ENCODE measurements around the gene REPIN1. TPM values are rescaled to one million over a fixed set of nuclear protein-coding genes. Genes with fewer than 3 reads are reported as not detected.

The REPIN1 gene
- total RNA-seq, 1 donor from 2014 or later: 41.9 TPM

GRCh38 chr7:150405584-150406311 is 37.1 kb downstream of the REPIN1 start:
- no peak for DNase-seq (ENCODE audit: low read depth in 2 of 2)

- no peak for DNase-seq (ENCODE audit: low read depth in 2 of 2)
Observed at GRCh38 chr7:150406312-150406566, 37.6 kb downstream of the REPIN1 start.

- DNase-seq (ENCODE audit: low read depth in 2 of 2): peak; percentile 25 to 28
Observed at GRCh38 chr7:150406567-150407421, 38.2 kb downstream of the REPIN1 start.

- DNase-seq (ENCODE audit: low read depth in 2 of 2): no peak
Observed at GRCh38 chr7:150407588-150408392, 39.2 kb downstream of the REPIN1 start.

DNA sequence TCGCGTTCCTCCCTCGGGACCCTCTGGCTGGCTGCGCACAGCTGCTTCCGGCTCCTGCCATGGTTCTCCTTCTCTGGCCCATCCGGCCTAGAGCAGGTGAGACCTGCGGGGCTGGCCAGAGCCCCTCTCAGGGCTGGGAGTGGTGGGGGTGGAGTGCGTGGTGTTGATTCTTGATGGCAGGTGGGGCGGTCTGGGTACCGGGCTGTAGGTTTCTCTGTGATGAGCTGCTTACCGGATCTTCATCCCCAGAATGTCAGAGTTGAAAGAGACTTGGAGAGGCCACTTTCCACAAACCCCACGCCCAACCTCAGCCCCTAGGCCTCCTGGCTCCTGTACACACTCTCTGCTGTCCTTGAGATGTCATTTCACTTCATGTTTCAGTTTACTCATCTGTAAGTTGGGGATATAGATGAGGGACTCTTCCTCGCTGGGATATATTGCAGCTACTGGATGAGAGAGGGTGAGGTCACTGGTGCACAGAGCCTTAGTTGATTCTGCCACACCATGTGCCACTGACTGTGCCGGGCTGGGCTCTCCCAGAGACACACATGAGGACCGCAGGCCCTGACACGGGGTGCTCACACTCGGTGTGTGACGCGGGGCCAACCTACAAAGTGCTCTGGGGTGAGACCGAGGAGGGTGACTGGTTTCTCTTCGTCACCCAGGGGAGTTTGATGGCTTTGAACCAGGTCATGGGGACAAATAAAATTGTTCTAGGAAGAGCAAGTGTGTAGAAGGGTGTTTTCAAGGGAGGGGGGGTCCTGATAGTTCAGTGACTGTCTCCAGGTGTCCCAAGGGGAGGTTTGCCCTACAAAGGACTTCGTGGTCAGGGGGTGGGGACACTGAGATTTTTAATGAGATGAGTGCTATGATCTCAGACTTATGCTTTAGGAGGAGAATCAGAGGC is 40.0 kb downstream of the REPIN1 start:
- no peak for DNase-seq (ENCODE audit: low read depth in 2 of 2)

DNA sequence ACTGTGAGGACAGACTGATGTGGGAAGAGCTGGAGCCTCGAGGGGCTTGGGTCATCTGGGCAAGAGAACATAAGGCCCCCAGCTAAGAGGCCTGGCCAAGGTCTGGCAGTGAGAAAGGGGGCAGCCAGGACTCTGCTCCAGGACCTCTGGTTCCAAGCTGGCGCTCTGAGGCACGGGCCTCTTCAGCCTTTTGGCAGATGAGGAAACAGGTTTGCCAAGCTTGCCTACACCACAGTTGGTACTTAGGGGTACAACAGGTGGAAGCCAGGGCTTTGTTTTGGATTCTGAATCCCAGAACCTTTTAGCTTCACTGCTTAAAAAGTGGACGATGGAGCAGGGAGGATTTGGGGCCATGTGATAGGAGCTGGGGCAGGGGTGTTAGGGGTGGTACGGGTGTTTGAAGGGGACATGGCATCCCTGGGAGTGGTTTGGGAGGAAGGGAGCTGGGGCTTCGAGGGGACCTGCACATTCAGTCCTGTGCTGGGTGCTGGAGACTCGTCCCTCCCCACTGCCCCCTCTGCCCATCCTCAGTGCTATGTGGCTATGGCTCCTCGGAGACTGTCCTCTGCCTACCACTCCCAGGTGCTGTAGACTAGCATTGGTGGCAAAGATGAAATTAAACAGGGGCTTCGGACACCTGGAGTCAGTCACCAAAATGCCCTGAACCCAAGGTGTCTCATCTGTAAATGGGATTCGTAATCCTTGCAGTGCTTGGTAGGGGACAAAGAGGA is 40.8 kb downstream of the REPIN1 start:
- no peak for DNase-seq (ENCODE audit: low read depth in 2 of 2)

DNA sequence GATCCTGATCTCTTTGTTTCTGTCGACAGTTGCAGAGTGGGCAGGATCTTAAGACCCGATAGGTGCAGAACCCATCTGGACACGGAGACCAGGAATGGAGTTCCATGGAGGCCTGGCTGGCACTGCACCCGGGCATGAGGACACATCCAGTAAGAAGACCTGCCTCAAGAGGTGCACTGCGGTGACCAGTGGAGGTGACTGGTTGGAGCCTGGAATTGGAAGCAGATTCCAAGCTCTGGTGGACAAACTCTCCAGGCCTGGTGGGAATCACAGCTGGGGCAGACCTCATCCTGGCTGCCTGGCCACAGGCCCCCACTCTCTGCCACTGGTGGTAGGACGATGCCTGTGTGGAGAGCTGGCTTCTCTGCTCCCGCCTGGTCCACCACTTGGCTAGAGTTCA is 41.5 kb downstream of the REPIN1 start:
- no peak for DNase-seq (ENCODE audit: low read depth in 2 of 2)

DNA sequence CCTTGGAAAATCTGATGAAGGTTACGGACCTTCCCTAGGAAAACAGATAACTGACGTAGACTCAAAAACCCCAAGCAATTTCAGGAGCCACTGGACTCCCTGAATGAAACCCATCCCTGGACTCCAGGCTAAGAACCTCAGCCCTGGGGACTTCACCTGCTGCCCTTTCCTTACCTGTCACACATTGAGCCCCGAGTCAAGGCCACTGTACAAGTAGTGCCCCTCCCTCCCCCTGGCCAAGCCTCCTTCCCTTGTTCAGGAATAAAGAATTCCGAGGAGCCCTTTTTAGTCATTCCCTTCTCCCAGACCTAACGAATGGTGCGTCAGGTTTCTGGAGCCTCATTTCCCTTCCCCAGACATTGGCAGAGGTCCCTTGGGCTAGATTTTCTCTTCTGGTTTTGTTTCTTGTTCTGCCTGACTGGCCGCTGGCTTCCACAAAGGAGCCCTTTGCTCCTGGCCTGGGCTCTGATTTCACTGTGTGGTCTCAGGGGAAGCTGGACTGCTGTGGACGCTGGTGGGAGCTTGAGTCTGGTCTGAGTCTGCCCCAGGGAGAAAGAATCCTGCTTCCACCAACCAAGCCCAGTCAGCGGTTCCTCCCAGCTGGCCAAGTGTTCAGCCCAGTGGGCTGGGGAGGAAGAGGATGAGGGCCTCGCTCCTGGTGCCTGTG is 42.2 kb downstream of the REPIN1 start:
- DNase-seq (ENCODE audit: low read depth in 2 of 2): no peak

GRCh38 chr7:150411606-150412005 is 43.0 kb downstream of the REPIN1 start:
- no peak for DNase-seq (ENCODE audit: low read depth in 2 of 2)

DNA sequence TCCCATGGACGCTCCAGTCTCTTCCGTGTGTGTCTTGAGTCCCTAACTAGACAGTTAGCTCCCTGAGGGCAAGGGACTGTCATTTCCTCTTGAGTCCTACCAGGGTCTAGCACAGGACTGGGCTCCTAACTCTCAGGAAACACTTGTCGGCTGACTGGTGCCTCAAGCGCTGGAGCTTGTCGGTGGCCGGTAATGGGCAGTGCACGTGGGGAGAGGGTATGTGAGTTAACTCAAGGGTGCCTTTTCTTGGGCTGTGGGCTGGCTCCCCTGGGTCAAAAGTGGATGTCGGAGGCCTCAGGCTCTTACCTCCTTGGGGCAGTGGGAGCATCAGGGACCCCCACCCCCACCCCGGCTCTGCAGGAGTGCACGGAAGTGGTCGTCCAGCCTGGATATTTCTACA is 43.4 kb downstream of the REPIN1 start:
- no peak for DNase-seq (ENCODE audit: low read depth in 2 of 2)

DNA sequence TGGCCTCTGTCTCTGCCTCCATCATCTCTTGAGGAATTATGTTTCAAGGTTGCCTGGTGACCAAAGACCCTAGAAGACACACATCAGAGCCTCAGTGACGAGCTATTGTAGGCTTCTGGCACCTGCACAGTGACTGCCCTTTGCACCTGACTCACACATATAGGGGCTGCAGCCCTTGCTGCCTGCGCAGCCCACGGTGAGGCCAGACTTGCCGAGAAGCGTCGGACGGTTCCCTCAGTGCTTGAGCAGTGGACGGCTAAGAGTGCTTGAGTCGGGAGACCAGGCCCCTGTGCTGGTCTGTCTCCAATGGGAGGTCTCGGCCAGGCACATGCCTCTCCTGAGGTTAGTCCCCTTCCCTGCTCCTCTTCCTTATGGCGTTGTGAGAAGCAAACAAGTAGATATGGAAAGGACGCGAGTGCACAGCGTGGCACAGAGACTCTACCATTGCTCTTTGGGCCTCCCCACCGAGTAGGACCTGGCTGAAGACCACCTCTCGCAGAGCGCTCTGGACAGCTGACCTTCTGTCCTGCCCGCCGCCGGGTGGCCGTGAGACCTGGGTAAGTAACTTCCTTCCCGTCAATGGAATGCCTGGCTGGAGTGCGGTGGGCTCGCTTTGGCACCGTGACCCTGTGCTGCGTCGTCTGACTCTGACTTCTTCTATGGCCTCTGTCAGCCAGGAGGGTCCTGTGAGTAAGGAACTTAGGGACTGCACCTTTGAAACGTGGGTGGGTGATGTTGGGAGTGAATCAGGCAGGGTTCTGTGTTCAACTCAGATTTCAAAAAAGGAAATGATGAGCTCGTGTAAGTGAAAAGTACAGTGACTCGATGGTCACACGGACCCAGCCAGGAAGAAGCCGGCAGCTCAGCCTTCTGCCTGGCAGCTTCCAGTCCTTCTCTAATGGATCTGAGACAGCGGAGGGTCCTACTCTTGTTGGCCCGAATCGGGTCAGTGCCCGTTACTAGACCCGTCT is 44.2 kb downstream of the REPIN1 start:
- DNase-seq (ENCODE audit: low read depth in 2 of 2): no peak

- DNase-seq (ENCODE audit: low read depth in 2 of 2): peak in 1 of 2 donors; percentile 20
Observed at GRCh38 chr7:150413640-150414081, 45.0 kb downstream of the REPIN1 start.

DNA sequence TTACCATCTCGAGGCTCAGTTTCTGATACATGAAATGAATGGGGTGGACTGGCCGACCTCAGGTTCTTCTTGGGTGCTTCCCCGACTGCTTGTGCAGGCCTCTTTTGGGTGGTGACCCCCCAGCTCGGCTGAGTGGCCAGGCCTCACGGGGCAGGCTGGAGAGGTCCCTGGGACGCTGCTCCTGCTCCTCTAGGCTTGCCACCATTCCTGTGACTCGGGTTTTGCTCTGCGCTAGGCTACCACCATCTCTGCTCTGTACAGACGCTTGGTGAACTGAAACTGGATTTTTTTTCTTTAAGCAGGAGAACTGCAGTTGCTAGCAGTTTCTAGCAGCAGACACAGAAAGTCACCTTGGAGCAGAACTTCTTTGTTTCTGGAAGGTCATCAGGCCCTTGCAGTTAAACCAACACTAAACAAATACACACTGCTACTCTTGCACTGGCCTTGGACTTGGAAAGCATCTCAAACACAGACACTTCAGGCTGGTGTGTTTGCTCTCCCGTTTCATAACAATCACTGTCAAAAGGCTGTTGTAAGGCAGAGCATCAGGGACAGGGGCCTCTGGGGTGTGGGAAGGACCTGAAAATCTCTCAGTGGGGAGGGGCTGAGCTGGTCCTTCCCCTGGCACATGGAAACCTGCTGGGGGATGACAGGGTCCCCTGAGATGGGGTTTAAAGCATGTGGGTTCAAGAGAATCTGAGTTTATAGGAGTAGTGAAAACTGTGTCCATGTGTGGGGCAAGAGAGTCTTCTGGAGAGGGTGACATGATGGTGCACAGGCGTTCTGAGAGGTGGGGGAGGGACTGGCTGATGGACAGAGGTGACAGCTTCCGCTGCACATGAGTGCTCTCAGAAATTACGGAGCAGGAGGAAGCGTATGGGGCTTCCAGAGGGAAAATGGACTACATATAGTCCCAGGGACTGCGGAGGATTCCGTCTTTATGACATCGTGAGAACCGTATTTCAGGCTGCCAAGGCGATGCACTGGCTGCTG is 46.8 kb downstream of the REPIN1 start:
- no peak for DNase-seq (ENCODE audit: low read depth in 2 of 2)

DNA sequence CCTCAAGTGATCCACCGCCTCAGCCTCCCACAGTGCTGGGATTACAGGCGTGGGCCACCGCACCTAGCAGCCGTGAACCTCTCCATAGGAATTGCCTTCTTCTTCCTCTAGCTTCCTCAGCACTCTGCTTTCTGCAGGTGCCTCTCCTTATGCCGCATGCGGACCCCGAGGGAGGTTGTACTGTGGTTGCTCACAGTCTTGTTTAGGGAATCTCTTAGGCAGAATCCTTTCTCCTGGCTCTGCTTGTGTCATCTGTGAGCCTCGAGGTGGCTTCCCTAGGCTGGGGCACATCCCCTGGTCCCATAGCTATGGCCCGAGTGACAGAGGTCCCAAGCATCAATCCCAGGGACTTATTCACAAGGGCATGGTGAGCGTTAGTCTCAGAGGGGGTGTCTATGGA is 48.6 kb downstream of the REPIN1 start:
- no peak for DNase-seq (ENCODE audit: low read depth in 2 of 2)

- no peak for DNase-seq (ENCODE audit: low read depth in 2 of 2)
Observed at GRCh38 chr7:150417863-150418262, 49.2 kb downstream of the REPIN1 start.

- DNase-seq (ENCODE audit: low read depth in 2 of 2): no peak
Observed at GRCh38 chr7:150420242-150420641, 51.6 kb downstream of the REPIN1 start.

GRCh38 chr7:150420987-150421674 is 52.5 kb downstream of the REPIN1 start:
- peak; percentile 83 to 87 for DNase-seq (ENCODE audit: low read depth in 2 of 2)

Data from lung microvascular endothelial cell (primary cell).